Transverse colon (tissue), 4 donors: Measurements from ENCODE around the gene ARVCF. TPM values are rescaled to one million over a fixed set of nuclear protein-coding genes. Genes with fewer than 3 reads are reported as not detected.

Experiments
- DNase-seq: peaks from one replicate; pipeline ENCODE4 v3.0.0-alpha.2; 2019
- H3K27ac ChIP-seq, 4 donors: fragments of 200-600 bp; sonication (generic); 2 replicates each; pipeline ENCODE4 v1.5.1; 2016 to 2018; ENCODE audit warnings: inconsistent platforms in 4 of 4
- H3K27me3 ChIP-seq: fragments of 200-600 bp; sonication (generic); 2 replicates; pipeline ENCODE4 v1.5.1; 2017; ENCODE audit warnings: inconsistent platforms
- H3K36me3 ChIP-seq, 4 donors: fragments of 200-600 bp; sonication (generic); 2 replicates each; pipeline ENCODE4 v1.5.1; 2017 to 2019; ENCODE audit warnings: inconsistent platforms in 4 of 4
- H3K4me1 ChIP-seq, 4 donors: fragments of 200-600 bp; sonication (generic); 2 replicates each; pipeline ENCODE4 v1.5.1; 2017 to 2020; ENCODE audit warnings: inconsistent platforms in 4 of 4
- H3K4me3 ChIP-seq, 4 donors: fragments of 200-600 bp; sonication (generic); 1 replicate in 1 of 4; 2 replicates in 3 of 4; pipeline versions ENCODE4 v1.5.1 to v1.6.1; 2017 to 2019; ENCODE audit warnings: inconsistent platforms in 4 of 4
- H3K9me3 ChIP-seq, 2 donors: fragments of 200-600 bp; sonication (generic); 2 replicates each; pipeline ENCODE4 v1.5.1; 2017 to 2019; ENCODE audit warnings: inconsistent platforms in 2 of 2
- EP300 ChIP-seq: sonication (generic); formaldehyde crosslinking; IDR thresholded peaks from one replicate; pipeline ENCODE4 v1.6.1; 2017; ENCODE audit warnings: antibody characterized with exemption, low read depth
- POLR2A ChIP-seq: fragments of 450-650 bp; IDR thresholded peaks from one replicate; pipeline ENCODE4 v1.6.1; 2016; ENCODE audit warnings: antibody characterized with exemption, mild to moderate bottlenecking, moderate library complexity
- POLR2AphosphoS5 ChIP-seq, 3 donors: sonication (generic); formaldehyde crosslinking; IDR thresholded peaks; one replicate each; pipeline ENCODE4 v1.6.1; 2016; ENCODE audit warnings: antibody characterized with exemption in 3 of 3
- WGBS, 2 donors: methylation state at CpG; one replicate each; pipeline ENCODE4 v1.1.5; 2018; ENCODE audit warnings: low coverage in 1 of 2; 5-methylcytosine and 5-hydroxymethylcytosine counted together
- in situ Hi-C, 4 donors: fragments of 200-750 bp; cut with MboI; loops; one replicate each; pipeline versions ENCODE4 v1.15.0 to v1.15.1; 2017; ENCODE audit warnings: low sequenced_read_pairs in 3 of 4, low pct_ligation_motif_present in 1 of 4, low pct_unique_long_range_greater_than_20kb in 1 of 4
- intact Hi-C: fragments of 100-400 bp; cut with DNase I; formaldehyde crosslinking; loops from one replicate; pipeline ENCODE4 v1.15.1; 2023; ENCODE audit warnings: low total_unique reads
- total RNA-seq, 4 donors: library from RNA; depleted of rRNA; stranded (reverse); fragments of >200 nt; gene quantifications; one replicate each; pipeline ENCODE4 v1.1.0, GENCODE V29; 2016
- TF ChIP-seq, protein P1 (sequence below), 5 experiments: fragments of 200-600 bp in 3 of 5; fragments of 450-650 bp in 2 of 5; sonication (generic) in 3 of 5; IDR thresholded peaks; 1 replicate in 2 of 5; 2 replicates in 3 of 5; pipeline ENCODE4 v1.5.1; 2016 to 2017; ENCODE audit warnings: antibody characterized with exemption in 5 of 5, inconsistent platforms in 3 of 5, mild to moderate bottlenecking in 2 of 5, moderate library complexity in 1 of 5

ARVCF gene
- total RNA-seq, 4 donors from 2014 or later: 15.3 to 81.6 (median 19.3) TPM

DNA sequence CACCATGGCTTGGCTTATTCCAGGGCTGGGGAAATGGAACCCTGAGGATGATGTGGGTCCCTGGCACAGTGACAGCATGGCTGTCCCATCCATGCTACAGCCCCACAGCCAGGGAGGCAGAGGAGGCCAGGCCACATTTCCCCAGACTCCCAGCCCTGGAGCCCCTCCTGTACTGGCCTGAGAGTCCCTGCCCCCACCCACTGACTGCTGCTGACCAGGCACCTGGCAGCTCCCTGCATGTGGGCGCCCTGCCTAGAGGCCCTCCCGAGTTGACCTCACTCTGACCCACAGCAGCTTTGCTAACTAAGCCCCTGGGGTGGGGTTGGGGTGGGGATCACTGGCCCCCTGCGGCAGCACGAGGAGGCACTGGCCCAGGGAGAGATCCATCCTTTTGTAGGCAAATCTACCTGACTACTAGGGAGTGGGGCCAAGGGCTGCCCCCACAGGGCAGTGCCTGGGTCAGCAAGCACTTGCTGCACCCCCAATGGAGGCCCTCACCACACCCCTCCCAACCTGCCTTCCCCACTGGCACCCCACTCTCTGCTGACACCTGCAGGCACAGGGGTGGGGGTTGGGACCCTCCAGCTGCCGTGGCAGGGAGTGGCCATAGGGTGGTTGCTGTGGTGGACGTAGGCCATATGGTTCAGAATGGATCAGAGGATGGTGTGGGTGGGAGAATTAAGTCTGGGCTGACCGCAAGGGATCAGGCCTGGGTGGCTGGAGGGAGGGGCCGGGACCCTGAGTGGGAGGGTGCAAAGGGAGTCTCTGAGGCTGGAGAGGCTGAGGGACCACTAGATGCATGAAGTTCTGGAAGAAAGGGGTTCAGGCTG is 17.4 kb downstream of the ARVCF start:
- no peaks in the 10 kb centered on the region for H3K36me3 ChIP-seq
- in situ Hi-C loops: no loop called here
- no peaks in the 10 kb centered on the region for H3K4me1 ChIP-seq
- no peak for DNase-seq
- TF ChIP-seq POLR2AphosphoS5 (IDR thresholded peaks at IDR 0.05): no peak
- TF ChIP-seq EP300: no peak
- TF ChIP-seq, protein P1, sequence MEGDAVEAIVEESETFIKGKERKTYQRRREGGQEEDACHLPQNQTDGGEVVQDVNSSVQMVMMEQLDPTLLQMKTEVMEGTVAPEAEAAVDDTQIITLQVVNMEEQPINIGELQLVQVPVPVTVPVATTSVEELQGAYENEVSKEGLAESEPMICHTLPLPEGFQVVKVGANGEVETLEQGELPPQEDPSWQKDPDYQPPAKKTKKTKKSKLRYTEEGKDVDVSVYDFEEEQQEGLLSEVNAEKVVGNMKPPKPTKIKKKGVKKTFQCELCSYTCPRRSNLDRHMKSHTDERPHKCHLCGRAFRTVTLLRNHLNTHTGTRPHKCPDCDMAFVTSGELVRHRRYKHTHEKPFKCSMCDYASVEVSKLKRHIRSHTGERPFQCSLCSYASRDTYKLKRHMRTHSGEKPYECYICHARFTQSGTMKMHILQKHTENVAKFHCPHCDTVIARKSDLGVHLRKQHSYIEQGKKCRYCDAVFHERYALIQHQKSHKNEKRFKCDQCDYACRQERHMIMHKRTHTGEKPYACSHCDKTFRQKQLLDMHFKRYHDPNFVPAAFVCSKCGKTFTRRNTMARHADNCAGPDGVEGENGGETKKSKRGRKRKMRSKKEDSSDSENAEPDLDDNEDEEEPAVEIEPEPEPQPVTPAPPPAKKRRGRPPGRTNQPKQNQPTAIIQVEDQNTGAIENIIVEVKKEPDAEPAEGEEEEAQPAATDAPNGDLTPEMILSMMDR (IDR thresholded peaks at IDR 0.05): no peak
- TF ChIP-seq POLR2A: no peak
- H3K9me3 ChIP-seq: peaks cover 9 to 12% of the 10 kb centered on the region in 2 donors
- 76% methylated on average over 4 of the region's 8 CpGs; no CpG with 5 or more reads in 1 of the 2 donors for WGBS, 2 donors
- no peak overlapping the region for H3K4me3 ChIP-seq
- intact Hi-C loops: no loop called here
- H3K27ac ChIP-seq: no peak overlapping the region
- no peaks in the 10 kb centered on the region for H3K27me3 ChIP-seq

DNA sequence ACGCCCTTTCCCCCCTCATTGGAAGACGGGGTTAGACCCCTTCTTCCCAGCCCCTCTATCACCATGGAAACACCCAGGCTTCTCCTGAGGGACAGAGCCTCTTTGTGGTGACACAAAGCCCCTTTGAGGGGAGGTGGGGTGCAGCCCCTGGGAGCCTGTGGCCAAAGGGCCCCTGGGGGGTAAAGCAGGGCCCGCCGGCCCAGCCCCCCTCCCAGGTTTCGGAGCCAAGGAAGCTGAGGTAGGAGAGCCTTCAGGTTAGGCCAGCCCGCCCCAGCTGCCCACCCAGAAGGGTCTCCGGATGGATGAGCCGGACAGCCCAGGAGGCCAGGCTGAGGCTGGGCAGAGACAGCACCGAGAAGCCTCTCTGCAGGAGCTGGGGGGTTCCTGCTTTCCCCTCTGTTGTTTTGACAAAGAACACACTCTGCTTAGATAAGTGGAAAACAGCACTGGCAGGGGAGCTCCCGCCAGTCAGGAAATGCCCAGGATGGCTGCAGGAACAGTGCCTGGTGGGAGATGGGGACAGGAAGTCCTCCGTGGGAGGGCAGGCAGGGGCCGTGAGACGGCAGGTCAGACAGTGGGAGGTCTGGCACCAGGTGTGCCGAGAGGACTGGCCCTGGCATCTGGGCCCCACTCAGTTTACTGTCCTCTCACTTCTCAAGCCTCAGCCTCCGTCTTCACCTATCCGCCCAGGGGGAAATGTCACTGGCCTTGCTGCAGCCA is 18.2 kb downstream of the ARVCF start:
- 69% methylated on average over 9 of the region's 16 CpGs; no CpG with 5 or more reads in 1 of the 2 donors for WGBS, 2 donors
- no peak for DNase-seq
- Histone ChIP-seq H3K27me3 (no peaks in the 10 kb centered on the region), H3K27ac (no peak overlapping the region), H3K4me3 (no peak overlapping the region), H3K9me3 (peaks cover 1 to 4% of the 10 kb centered on the region in 2 donors), H3K36me3 (no peaks in the 10 kb centered on the region), H3K4me1 (no peaks in the 10 kb centered on the region)
- TF ChIP-seq POLR2AphosphoS5 (IDR thresholded peaks at IDR 0.05): no peak
- no peak for TF ChIP-seq POLR2A
- TF ChIP-seq, protein P1 (IDR thresholded peaks at IDR 0.05): no peak
- no peak for TF ChIP-seq EP300
- in situ Hi-C loops: no loop called here
- intact Hi-C loops: no loop called here

DNA sequence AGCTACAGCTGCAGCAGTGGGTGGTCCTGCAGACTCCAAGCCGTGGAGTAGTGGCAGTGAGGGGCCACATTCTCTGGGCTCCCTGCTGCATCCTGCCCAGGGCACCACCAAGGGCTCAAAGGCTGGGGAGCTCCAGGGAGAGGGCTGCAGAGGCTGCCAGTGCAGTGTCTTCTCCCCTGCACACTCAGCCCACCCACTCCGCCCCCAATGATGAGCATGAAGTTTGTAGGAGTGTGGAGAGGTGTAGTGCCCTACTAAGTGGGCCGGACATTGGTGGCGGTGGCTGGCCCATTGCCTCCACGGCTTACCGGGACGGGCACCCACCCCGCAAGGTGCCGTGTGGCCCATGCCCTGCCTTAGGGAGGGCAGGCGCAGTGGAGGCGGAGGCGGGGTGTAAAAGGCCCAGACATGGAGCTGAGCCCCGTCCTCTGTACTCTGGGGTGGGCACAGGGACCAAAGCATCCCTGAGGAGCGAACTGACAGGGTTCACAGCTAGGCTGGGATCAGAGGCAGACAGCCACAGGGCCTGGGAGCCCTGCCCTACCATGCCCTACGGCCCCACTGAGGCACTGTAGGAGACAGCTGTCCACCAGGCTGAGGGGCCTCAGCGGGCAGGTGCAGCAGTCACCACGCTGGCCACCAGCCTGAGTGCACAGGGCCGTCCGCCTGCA is 18.9 kb downstream of the ARVCF start:
- intact Hi-C loops: no loop called here
- WGBS, 2 donors: 53 to 85% methylated on average over 3 to 18 of the region's 19 CpGs
- no peak overlapping the region for H3K27ac ChIP-seq
- no peak overlapping the region for H3K4me3 ChIP-seq
- no peaks in the 10 kb centered on the region for H3K27me3 ChIP-seq
- in situ Hi-C loops: no loop called here
- no peaks in the 10 kb centered on the region for H3K9me3 ChIP-seq
- DNase-seq: no peak
- TF ChIP-seq POLR2A (no peak), POLR2AphosphoS5 (IDR thresholded peaks at IDR 0.05) (no peak), EP300 (no peak)
- TF ChIP-seq, protein P1 (IDR thresholded peaks at IDR 0.05): no peak
- no peaks in the 10 kb centered on the region for H3K4me1 ChIP-seq
- H3K36me3 ChIP-seq: no peaks in the 10 kb centered on the region
